HG03103 (cell line): ENCODE data around the gene MEX3A.
"Not testable (repeated sequence)": the region's sequence is repeated elsewhere in the genome, so short reads cannot be mapped to it uniquely, and the experiment has no call there.

Experiments
- ATAC-seq: cut with Tn5 transposase; IDR thresholded peaks from one replicate; pipeline ENCODE4 v1.9.1; 2021; ENCODE audit warnings: low read depth; ENCODE audit not compliant: unreplicated experiment

MEX3A gene

DNA sequence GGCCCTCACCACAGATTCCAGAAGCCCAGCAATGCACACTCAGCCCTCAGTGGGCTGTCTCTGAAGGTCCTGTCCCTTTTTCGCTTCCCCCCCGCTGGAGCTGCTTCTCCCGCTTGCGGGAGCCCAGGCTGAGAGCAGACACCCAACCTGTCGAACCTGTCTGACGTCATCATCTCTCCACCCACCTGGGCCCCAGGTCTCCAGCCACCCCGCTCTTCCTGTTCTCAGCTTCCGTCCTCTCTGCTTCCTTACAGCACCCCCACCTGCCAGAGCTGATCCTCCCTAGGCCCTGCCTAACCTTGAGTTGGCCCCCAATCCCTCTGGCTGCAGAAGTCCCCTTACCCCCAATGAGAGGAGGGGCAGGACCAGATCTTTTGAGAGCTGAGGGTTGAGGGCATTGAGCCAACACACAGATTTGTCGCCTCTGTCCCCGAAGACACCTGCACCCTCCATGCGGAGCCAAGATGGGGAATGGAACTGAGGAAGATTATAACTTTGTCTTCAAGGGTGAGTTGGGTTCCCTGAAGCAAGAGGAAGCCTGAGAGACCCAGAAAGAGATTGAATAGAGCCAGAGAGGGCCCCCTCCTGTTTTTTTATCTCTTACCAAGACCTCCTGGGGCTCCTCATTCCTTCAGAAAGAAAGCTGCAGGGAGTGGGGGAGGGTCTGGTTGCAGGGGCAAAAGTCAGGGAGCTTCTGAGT lies 21.2 kb downstream of the MEX3A start, which contains the start of gene RAB25:
RAB25 (plus strand) TSS at position 224 of the 700 bp plus-strand sequence; CDS start at position 465, 241 bp downstream.
- no peak for ATAC-seq

GRCh38 chr1:156056326-156056849 lies 25.9 kb downstream of the MEX3A start:
- ATAC-seq = no peak

GRCh38 chr1:156055281-156056048 lies 26.8 kb downstream of the MEX3A start:
- ATAC-seq = no peak

DNA sequence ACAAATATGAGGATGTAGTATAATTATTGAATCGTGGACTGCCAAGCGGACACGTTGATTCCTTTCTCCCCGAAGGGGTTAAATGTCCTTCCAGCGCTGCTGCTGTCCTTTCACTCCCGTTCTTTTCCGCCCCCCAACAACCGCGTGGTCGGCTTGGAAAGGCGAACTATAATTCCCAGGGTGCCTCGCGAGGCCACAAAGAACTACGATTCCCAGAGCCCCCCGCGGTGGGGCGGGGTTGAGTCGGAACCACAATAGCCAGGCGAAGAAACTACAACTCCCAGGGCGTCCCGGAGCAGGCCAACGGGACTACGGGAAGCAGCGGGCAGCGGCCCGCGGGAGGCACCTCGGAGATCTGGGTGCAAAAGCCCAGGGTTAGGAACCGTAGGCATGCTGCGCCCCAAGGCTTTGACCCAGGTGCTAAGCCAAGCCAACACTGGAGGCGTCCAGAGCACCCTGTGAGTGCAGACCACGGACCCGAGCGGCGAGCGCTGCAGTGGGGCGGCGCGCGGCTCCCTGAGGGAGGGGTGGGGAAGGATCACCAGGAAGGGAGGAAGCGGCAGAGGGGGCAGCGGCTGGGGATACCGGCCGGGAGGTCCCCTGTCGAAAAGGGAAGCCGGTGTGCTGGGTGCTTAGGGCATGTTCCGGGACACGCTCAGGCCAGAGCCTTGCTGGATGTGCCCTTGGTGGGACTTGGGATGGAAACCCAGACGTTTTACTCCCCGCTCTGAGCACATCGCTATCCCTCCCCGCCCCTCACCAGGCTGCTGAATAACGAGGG lies 27.6 kb downstream of the MEX3A start, which contains the start of gene LAMTOR2:
LAMTOR2 (plus strand) TSS at position 283 of the 781 bp plus-strand sequence; CDS start at position 391, 108 bp downstream.
- peak; percentile 62 for ATAC-seq

- ATAC-seq = peak; percentile 50
Measured at GRCh38 chr1:156053768-156054499, 28.3 kb downstream of the MEX3A start, which contains the start of gene UBQLN4. TSS of gene UBQLN4 (minus strand) at chr1:156053798. CDS start at chr1:156053701, 97 bp downstream.

- no peak for ATAC-seq
Measured at GRCh38 chr1:156052862-156053767, 29.1 kb downstream of the MEX3A start.

- no peak for ATAC-seq
Measured at GRCh38 chr1:156051011-156051725, 31.1 kb downstream of the MEX3A start.

DNA sequence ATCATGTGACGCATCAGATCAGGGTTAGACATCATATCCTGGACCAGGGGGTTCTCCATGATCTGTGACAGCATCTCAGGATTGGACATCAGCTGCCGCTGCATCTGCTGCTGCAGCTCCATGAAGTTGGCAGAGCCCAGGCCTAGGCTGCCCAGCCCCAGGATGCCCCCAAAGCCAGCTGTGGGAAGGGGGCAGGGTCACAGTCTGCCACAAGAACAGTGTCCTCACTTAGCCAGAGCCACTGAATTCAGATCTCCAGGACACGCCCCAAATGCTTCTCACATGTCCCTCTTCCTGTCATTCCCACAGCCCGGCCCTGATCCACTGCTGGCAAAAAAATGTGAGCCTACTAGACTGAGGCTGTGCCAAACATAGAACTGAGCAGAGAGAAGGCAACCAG lies 31.9 kb downstream of the MEX3A start:
- no peak for ATAC-seq

DNA sequence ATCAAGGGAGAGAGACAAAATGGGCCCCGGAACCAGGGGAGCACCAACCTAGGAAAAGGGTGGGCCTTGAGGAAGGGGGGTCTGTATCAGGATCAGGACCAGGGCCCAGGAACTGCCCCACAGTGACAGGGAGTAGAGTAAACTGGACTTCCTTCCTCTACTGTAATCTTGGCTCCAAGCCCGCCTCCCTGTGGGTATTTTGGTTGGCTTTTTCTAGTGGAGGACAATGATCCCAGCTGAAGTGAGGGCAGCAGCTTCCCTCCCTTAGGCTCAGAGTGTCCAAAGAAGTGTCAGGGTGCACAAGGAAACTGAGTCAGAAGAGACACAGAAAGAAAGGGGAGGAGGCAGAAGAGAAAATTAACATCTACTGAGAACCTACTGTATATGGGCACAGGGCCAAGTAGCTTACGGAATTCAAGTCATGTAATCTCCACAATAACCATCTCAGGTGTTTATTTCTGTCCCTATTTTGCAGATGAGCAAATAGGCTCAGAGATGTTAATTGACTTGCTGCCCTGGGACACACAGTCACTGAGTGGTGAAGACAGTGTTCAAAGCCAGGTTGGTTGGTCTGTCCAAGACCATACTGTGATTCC lies 33.5 kb downstream of the MEX3A start:
- no peak for ATAC-seq

DNA sequence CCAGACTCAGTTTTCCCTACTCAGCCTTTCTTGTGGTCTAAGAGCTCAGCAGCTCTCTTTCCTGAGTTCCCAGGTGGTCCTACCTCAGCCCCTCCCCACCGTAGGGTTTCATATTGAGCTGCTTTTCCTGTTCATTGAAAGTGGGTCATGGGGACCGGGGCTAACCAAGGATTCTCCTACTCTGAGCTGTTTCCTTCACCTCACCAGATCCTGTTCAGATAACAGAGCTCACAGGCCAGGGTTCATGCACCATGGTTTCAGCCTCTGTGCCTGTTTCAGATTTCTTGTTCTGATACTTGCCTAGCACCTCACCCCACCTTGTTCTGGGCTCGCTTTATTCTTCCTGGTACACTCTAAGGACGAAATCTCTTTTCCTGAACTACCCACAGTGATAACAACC lies 37.2 kb downstream of the MEX3A start:
- ATAC-seq = no peak

DNA sequence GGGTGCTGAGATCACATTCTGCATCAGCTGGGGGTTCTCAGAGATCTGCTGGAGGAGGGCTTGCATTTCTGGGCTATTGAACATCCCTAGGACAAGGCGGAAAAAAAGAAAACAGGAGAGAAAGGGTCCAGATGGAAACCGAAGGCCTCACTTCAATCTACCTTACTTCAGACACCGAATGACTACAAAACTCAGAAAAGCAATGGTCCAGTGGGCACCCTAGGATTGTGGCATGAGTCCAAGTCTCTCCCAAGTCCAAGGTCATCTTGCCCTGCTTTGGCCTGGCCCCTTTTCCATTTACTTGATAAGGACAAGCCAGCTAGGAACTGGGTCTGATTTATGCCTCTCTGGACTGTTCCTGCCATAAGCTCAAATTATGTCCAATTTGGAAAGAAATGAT lies 39.4 kb downstream of the MEX3A start:
- ATAC-seq = no peak

DNA sequence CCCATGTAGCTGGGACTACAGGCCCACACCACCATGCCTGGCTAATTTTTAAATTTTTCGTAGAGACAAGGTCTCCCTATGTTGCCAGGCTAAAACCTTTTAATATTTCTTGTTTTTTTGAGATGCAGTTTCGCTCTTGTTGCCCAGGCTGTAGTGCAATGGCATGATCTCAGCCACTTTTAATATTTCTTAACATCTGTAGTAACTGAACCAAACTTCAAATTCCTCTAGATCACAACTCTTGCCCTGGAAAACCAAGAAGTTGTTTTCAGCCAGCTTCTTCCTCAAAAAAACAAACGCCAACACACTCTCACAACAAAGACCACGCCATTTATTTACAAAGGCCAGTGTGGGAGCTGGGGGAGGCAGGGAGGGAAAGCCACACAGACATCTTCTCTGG lies 47.3 kb downstream of the MEX3A start:
- not testable (repeated sequence) for ATAC-seq

GRCh38 chr1:156033011-156033410 lies 49.3 kb downstream of the MEX3A start:
- ATAC-seq = no peak

GRCh38 chr1:156026588-156026987 lies 55.7 kb downstream of the MEX3A start:
- no peak for ATAC-seq

GRCh38 chr1:156025876-156026275 lies 56.4 kb downstream of the MEX3A start:
- no peak for ATAC-seq

DNA sequence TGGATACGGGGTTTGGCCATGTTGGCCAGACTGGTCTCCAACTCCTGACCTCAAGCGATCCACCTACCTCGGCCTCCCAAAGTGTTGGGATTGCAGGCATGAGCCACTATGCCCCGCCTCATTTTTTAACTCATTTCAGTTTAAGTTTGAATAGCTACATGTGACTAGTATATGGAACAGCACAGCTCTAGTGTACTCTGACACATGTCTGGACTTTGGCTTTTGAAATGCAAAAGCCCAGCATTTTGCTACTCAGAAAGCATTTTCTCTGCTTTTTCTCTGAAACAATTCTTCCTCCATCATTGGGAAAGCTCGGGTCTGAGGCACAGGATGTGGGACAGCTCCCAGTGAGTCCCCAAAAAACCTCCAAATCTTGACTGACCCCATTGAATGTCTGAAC lies 57.5 kb downstream of the MEX3A start:
- ATAC-seq = no peak
